IMR-90 (cell line): Measurements from ENCODE around the gene CAMK2D. TPM values are rescaled to one million over a fixed set of nuclear protein-coding genes. Genes with fewer than 3 reads are reported as not detected.

ENCODE experiments used
- ATAC-seq: fragments of 200-7000 bp; cut with Tn5 transposase; 2 replicates; pipeline ENCODE4 v1.9.1; 2020; ENCODE audit warnings: low read depth, mild to moderate bottlenecking, moderate library complexity
- BruUV-seq: library from RNA; stranded (reverse); fragments of 400-500 nt; replicated peaks from 2 replicates; lab custom pipeline; 2021; lab: Mats Ljungman, UMichigan
- CTCF ChIA-PET: fragments of 300-600 bp; formaldehyde crosslinking; extraction: SDS; loops from one replicate; lab custom pipeline; 2021; ENCODE audit warnings: antibody characterized with exemption; lab: Yijun Ruan, JAX
- POLR2A ChIA-PET: fragments of 300-600 bp; sonication (Branson Sonifier 250); formaldehyde crosslinking; loops from one replicate; lab custom pipeline; 2022; ENCODE audit warnings: antibody characterized with exemption; ENCODE audit not compliant: unreplicated experiment; lab: Charles Lee
- DNase-seq: peaks from one replicate; pipeline ENCODE4 v3.0.0; 2013
- H2AFZ ChIP-seq: replicated peaks from 2 replicates; pipeline ENCODE3; 2013; ENCODE audit warnings: low read length, mild to moderate bottlenecking; ENCODE audit not compliant: poor library complexity
- H2AK5ac ChIP-seq: 2 replicates; pipeline ENCODE4 v1.6.1; 2013; ENCODE audit warnings: low read depth, low read length, inconsistent platforms
- H2AK9ac ChIP-seq: replicated peaks from 2 replicates; pipeline ENCODE3; 2013; ENCODE audit warnings: mild to moderate bottlenecking, low read depth, low read length, moderate library complexity; ENCODE audit not compliant: poor library complexity
- H2BK120ac ChIP-seq: 2 replicates; pipeline ENCODE4 v1.6.1; 2013; ENCODE audit warnings: low read depth, low read length, inconsistent platforms
- H2BK15ac ChIP-seq: 3 replicates; pipeline ENCODE4 v1.6.1; 2013; ENCODE audit warnings: low read depth, low read length, inconsistent platforms
- H2BK20ac ChIP-seq: 2 replicates; pipeline ENCODE4 v1.6.1; 2013; ENCODE audit warnings: low read depth, mild to moderate bottlenecking, inconsistent platforms, low read length, moderate library complexity
- H2BK5ac ChIP-seq: 2 replicates; pipeline ENCODE4 v1.6.1; 2013; ENCODE audit warnings: mild to moderate bottlenecking, low read depth, low read length, inconsistent platforms; ENCODE audit not compliant: poor library complexity, severe bottlenecking
- H3K14ac ChIP-seq: replicated peaks from 2 replicates; pipeline ENCODE4 v1.6.1; 2013; ENCODE audit warnings: low read depth, low read length, inconsistent platforms
- H3K18ac ChIP-seq: 2 replicates; pipeline ENCODE4 v1.6.1; 2013; ENCODE audit warnings: low read depth, low read length, control low read depth
- H3K23ac ChIP-seq: 2 replicates; pipeline ENCODE4 v1.6.1; 2013; ENCODE audit warnings: low read depth, low read length, inconsistent platforms
- H3K27ac ChIP-seq: 2 replicates; pipeline ENCODE4 v1.5.1; 2013; ENCODE audit warnings: mild to moderate bottlenecking, control low read depth, low read length; ENCODE audit not compliant: insufficient read depth
- H3K27me3 ChIP-seq: 2 replicates; pipeline ENCODE4 v1.6.1; 2013; ENCODE audit warnings: low read length; ENCODE audit not compliant: control insufficient read depth, insufficient read depth
- H3K36me3 ChIP-seq: 2 replicates; pipeline ENCODE4 v1.6.1; 2013; ENCODE audit warnings: low read length, mixed read lengths; ENCODE audit not compliant: control insufficient read depth, insufficient read depth
- H3K4ac ChIP-seq: 2 replicates; pipeline ENCODE4 v1.6.1; 2013; ENCODE audit warnings: low read depth, low read length, inconsistent platforms
- H3K4me1 ChIP-seq: 2 replicates; pipeline ENCODE4 v1.6.1; 2013; ENCODE audit warnings: low read length, mixed read lengths; ENCODE audit not compliant: control insufficient read depth, insufficient read depth
- H3K4me2 ChIP-seq: 2 replicates; pipeline ENCODE4 v1.6.1; 2013; ENCODE audit warnings: low read depth, mild to moderate bottlenecking, control low read depth, low read length, moderate library complexity
- H3K4me3 ChIP-seq: 2 replicates; pipeline ENCODE4 v1.5.1; 2013; ENCODE audit warnings: low read depth, mild to moderate bottlenecking, control low read depth, low read length, moderate library complexity; ENCODE audit not compliant: insufficient read depth
- H3K56ac ChIP-seq: 2 replicates; pipeline ENCODE4 v1.6.1; 2013; ENCODE audit warnings: low read length, inconsistent platforms; ENCODE audit not compliant: insufficient read depth; ENCODE audit errors: extremely low read depth
- H3K79me1 ChIP-seq, 2 experiments: 2 replicates each; pipeline ENCODE4 v1.6.1; 2013; ENCODE audit warnings: low read length in 2 of 2, inconsistent platforms in 1 of 2, low read depth in 1 of 2
- H3K9ac ChIP-seq: 2 replicates; pipeline ENCODE4 v1.6.1; 2013; ENCODE audit warnings: low read depth, low read length, control low read depth
- H3K9me1 ChIP-seq: 2 replicates; pipeline ENCODE4 v1.6.1; 2013; ENCODE audit warnings: low read length, inconsistent platforms; ENCODE audit not compliant: insufficient read depth
- H3K9me3 ChIP-seq: 2 replicates; pipeline ENCODE4 v1.6.1; 2013; ENCODE audit warnings: low read length; ENCODE audit not compliant: control insufficient read depth, insufficient read depth
- H4K20me1 ChIP-seq: 2 replicates; pipeline ENCODE4 v1.6.1; 2013; ENCODE audit warnings: low read length, inconsistent platforms; ENCODE audit not compliant: insufficient read depth
- H4K5ac ChIP-seq: 2 replicates; pipeline ENCODE4 v1.6.1; 2013; ENCODE audit warnings: mild to moderate bottlenecking, low read depth, low read length, control low read depth
- H4K8ac ChIP-seq, 2 experiments: 2 replicates each; pipeline ENCODE4 v1.6.1; 2013; ENCODE audit warnings: low read depth in 2 of 2, low read length in 2 of 2, control low read depth in 1 of 2, inconsistent platforms in 1 of 2
- H4K91ac ChIP-seq: 2 replicates; pipeline ENCODE4 v1.6.1; 2013; ENCODE audit warnings: low read depth, low read length, inconsistent platforms; ENCODE audit not compliant: insufficient read depth
- CEBPB ChIP-seq: IDR thresholded peaks from 2 replicates; pipeline ENCODE4 v1.6.1; 2012; ENCODE audit warnings: low read depth, low read length, improper control_type of control experiment
- CHD1 ChIP-seq: IDR thresholded peaks from 2 replicates; pipeline ENCODE4 v1.6.1; 2012; ENCODE audit warnings: low read depth, low read length, improper control_type of control experiment
- CTCF ChIP-seq: conservative IDR thresholded peaks from 2 replicates; pipeline ENCODE4 v1.5.1; 2012; ENCODE audit warnings: mild to moderate bottlenecking, low read depth, low read length, improper control_type of control experiment
- MAFK ChIP-seq: IDR thresholded peaks from 2 replicates; pipeline ENCODE4 v1.6.1; 2012; ENCODE audit warnings: low read depth, low read length, improper control_type of control experiment
- MAZ ChIP-seq: IDR thresholded peaks from 2 replicates; pipeline ENCODE4 v1.6.1; 2012; ENCODE audit warnings: low read depth, mild to moderate bottlenecking, low read length, improper control_type of control experiment, moderate library complexity, borderline replicate concordance
- NFE2L2 ChIP-seq: fragments of 150-350 bp; IDR thresholded peaks from 2 replicates; pipeline ENCODE4 v1.6.1; 2016; ENCODE audit warnings: low read depth, mild to moderate bottlenecking, low read length
- POLR2A ChIP-seq: IDR thresholded peaks from 2 replicates; pipeline ENCODE4 v1.6.1; 2012; ENCODE audit warnings: mild to moderate bottlenecking, low read depth, low read length
- RAD21 ChIP-seq: IDR thresholded peaks from 2 replicates; pipeline ENCODE4 v1.6.1; 2012; ENCODE audit warnings: low read length, improper control_type of control experiment
- RCOR1 ChIP-seq: IDR thresholded peaks from 2 replicates; pipeline ENCODE4 v1.6.1; 2012; ENCODE audit warnings: mild to moderate bottlenecking, low read length, improper control_type of control experiment; ENCODE audit not compliant: insufficient replicate concordance
- SMC3 ChIP-seq: fragments of 150-350 bp; IDR thresholded peaks from 2 replicates; pipeline ENCODE4 v1.6.1; 2016; ENCODE audit warnings: low read depth, mild to moderate bottlenecking, antibody characterized with exemption, low read length, moderate library complexity
- dilution Hi-C: fragments of 300-500 bp; cut with HindIII; formaldehyde crosslinking; loops from one replicate; pipeline ENCODE4 v1.14.3; 2018; ENCODE audit warnings: low sequenced_read_pairs; ENCODE audit not compliant: unreplicated experiment
- in situ Hi-C: fragments of 300-500 bp; cut with MboI; formaldehyde crosslinking; loops from 3 replicates; pipeline ENCODE4 v1.14.3; 2019; ENCODE audit warnings: low sequenced_read_pairs, inconsistent platforms, mixed read lengths
- intact Hi-C: fragments of 100-400 bp; cut with micrococcal nuclease; formaldehyde crosslinking; loops from 2 replicates; pipeline ENCODE4 v1.10.0; 2022
- polyA plus RNA-seq, 3 experiments: library from polyadenylated mRNA; depleted of rRNA; stranded (reverse); fragments of >200 nt; gene quantifications; 2 replicates each; pipeline ENCODE4 v1.2.3, GENCODE V29; 2012; ENCODE audit warnings: low replicate concordance in 1 of 3
- total RNA-seq: library from RNA; depleted of rRNA; stranded (reverse); fragments of >200 nt; gene quantifications from 2 replicates; pipeline ENCODE4 v1.2.3, GENCODE V29; 2012

The CAMK2D gene
- total and polyA plus RNA-seq, 2 of the 4 experiments (the other 2 are of a cell fraction), result 44.6 to 156 TPM

- H4K8ac ChIP-seq, result no peak overlapping the region
- ChIA-PET POLR2A (no interaction called here), CTCF (no interaction called here)
- no peak overlapping the region for H2AK9ac ChIP-seq
- no peak overlapping the region for H3K4me3 ChIP-seq
- H2BK5ac ChIP-seq, result no peak overlapping the region
- no peak overlapping the region for H2BK20ac ChIP-seq
- no peaks in the 10 kb centered on the region for H3K9me3 ChIP-seq
- H3K79me1 ChIP-seq, result peaks cover 26 to 50% of the 10 kb centered on the region in 2 experiments
- no peak overlapping the region for H3K14ac ChIP-seq
- H3K9ac ChIP-seq, result no peak overlapping the region
- DNase-seq, result no peak
- no peak for TF ChIP-seq POLR2A
- TF ChIP-seq NFE2L2, result no peak
- TF ChIP-seq CEBPB, result no peak
- TF ChIP-seq CTCF, result no peak
- TF ChIP-seq RCOR1, result no peak
- TF ChIP-seq CHD1, result no peak
- no peak for TF ChIP-seq MAZ
- no peak for TF ChIP-seq MAFK
- TF ChIP-seq SMC3, result no peak
- no peak for TF ChIP-seq RAD21
- H3K4me2 ChIP-seq, result no peak overlapping the region
- dilution Hi-C loops (no loop called here), in situ Hi-C loops (no loop called here), intact Hi-C loops (no loop called here)
- H3K9me1 ChIP-seq, result peaks cover 2% of the 10 kb centered on the region; the same call in 1 of the 2 replicates
- no peak overlapping the region for H4K91ac ChIP-seq
- no peak overlapping the region for H2BK120ac ChIP-seq
- peaks cover 2% of the 10 kb centered on the region; the same call in 1 of the 2 replicates for H3K4me1 ChIP-seq
- no peak overlapping the region for H3K18ac ChIP-seq
- no peak overlapping the region for H2AK5ac ChIP-seq
- H3K36me3 ChIP-seq, result peaks cover 3% of the 10 kb centered on the region
- no peak for ATAC-seq
- no peak overlapping the region for H3K4ac ChIP-seq
- H4K20me1 ChIP-seq, result peaks cover 9% of the 10 kb centered on the region; the same call in 1 of the 2 replicates
- H3K56ac ChIP-seq, result no peak overlapping the region
- H2AFZ ChIP-seq, result no peak overlapping the region
- H2BK15ac ChIP-seq, result no peak overlapping the region
- no TSS peak for BruUV-seq
- no peaks in the 10 kb centered on the region for H3K27me3 ChIP-seq
- H4K5ac ChIP-seq, result no peak overlapping the region
- H3K27ac ChIP-seq, result no peak overlapping the region
- H3K23ac ChIP-seq, result no peak overlapping the region
Observed at GRCh38 chr4:113741956-113742355, 19.6 kb downstream of the CAMK2D start.
